GM20000 (cell line): ENCODE measurements around the gene LY6G6F.

Source experiments
- DNase-seq: peaks from one replicate; pipeline ENCODE4 v3.0.0; 2012; ENCODE audit warnings: low spot score
- TF ChIP-seq, protein P1 (sequence below): IDR thresholded peaks from 2 replicates; pipeline ENCODE4 v1.5.1; 2012; ENCODE audit warnings: mild to moderate bottlenecking, control low read depth; ENCODE audit errors: extremely low read depth, missing control alignments

The LY6G6F gene

DNA sequence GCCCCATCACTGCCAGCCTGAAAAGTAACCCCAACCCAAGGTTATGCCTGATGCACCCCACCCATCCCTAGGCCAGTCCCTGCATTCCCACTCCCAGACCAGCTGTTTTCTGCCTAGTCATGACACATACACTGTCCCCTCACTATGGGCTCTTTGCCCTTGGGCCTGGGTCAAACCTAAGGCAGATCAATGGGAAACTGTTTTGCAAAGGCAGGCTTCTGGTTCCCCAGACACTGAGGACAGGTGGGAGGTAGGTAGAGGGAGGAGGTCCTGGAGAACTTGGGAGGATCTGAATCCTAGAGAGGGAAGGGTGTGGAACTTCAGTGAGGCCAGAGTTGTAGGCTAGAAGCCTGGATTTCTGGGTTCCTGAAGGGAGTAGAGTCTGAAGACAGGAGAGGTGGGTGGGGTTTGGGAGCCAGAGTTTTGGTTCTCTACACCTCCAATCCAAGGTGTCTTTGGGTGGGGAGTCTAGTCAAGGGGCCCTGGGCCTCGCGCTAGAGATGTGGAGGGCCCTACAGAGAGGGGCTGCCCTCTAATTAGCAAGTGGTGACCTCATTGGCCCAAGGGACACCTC is 27.7 kb downstream of the LY6G6F start:
- no peak for DNase-seq
- TF ChIP-seq, protein P1, sequence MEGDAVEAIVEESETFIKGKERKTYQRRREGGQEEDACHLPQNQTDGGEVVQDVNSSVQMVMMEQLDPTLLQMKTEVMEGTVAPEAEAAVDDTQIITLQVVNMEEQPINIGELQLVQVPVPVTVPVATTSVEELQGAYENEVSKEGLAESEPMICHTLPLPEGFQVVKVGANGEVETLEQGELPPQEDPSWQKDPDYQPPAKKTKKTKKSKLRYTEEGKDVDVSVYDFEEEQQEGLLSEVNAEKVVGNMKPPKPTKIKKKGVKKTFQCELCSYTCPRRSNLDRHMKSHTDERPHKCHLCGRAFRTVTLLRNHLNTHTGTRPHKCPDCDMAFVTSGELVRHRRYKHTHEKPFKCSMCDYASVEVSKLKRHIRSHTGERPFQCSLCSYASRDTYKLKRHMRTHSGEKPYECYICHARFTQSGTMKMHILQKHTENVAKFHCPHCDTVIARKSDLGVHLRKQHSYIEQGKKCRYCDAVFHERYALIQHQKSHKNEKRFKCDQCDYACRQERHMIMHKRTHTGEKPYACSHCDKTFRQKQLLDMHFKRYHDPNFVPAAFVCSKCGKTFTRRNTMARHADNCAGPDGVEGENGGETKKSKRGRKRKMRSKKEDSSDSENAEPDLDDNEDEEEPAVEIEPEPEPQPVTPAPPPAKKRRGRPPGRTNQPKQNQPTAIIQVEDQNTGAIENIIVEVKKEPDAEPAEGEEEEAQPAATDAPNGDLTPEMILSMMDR = no peak

DNA sequence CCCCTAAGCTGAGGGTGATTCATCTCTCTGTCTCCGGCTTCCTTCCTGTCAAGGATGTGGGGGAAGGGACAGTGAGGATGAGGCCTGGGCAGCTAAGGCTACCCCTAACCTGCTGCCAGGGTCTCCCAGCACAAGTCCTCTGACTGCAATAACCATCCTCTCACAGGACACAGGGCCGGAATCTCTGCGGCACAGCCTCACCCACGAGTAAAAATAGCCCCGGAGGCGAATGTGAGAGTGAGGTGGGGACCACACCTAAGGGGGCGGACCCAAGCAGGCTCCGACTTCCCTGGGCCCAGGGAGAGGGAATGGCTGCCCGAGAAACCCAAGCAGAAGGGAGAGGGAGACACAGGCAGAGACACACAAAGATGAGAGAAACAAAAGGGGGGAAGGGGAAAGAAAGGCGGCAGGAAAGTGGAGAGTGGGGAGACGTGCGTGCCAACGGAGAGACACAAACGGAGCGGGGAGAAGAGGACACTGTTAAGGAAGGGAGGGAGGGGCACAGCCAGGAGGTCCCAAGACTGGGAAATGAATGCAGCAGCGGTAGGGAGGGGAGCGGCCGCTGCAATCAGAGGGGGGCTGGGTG is 28.2 kb downstream of the LY6G6F start:
- peak; percentile 86 for DNase-seq
- TF ChIP-seq, protein P1 = no peak

DNA sequence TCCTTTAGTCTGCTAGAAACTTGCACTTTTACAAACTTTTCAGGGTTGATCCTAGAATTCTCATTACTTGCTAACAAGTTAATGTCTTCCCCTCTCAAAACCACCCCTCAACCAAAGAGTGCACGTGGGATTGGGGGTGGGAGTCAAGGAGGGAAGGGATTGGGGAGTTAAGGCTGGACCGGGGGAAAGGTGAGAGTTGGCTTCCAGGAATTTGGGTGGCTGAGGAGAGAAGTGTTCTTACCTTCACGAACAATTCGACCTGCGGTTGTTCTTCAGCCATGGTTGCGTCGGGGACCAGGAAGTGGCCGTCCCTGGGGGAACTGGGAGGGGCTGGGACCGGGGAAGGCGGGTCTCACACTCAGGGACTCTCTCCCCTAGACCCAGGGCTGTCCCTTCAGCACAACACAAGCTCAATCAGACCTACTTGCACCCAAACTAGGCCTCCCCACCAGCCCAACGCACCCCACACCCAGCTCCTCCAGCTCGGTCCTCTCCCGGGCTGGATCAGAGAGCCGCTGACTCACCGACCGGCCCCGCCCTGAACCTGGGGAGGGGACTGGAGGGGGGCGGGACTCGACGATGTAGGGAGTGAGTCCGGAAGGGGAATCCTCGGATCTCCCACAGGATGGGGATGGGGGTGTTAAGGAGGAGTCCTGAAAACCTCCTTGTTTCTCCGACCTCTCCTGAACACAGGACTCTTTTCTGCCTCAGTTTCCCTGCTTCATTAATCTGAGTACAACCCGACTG is 29.5 kb downstream of the LY6G6F start, which contains the start of gene CLIC1:
Gene CLIC1, minus strand, starts transcription at position 510 of the 747 bp plus-strand sequence. Its CDS starts 230 bp downstream, at position 280.
- peak; percentile 84 for DNase-seq
- TF ChIP-seq, protein P1 = no peak

DNA sequence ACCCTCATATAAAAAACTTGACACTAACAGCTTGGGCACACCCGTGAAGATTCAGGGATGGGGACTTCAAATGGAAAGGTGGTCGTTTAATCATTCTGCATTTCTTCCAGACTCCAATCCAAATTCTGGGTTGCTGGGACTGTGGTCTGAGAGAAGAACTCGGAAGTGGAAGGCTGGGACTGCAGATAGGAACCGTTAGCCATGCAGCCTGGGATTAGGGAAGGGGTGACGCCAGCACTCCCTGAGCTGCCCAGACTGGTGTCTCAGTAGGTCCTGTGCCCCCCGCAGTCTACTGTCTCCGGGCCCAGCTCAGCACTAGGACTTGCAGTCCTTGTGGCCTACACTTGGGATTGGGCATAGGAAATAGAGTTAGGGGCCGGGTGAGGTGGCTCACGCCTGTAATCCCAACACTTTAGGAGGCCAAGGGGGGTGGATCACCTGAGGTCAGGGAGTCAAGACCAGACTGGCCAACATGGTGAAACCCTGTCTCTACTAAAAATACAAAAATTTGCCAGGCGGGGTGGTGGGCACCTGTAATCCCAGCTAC is 30.2 kb downstream of the LY6G6F start:
- TF ChIP-seq, protein P1 = no peak
- no peak for DNase-seq

DNA sequence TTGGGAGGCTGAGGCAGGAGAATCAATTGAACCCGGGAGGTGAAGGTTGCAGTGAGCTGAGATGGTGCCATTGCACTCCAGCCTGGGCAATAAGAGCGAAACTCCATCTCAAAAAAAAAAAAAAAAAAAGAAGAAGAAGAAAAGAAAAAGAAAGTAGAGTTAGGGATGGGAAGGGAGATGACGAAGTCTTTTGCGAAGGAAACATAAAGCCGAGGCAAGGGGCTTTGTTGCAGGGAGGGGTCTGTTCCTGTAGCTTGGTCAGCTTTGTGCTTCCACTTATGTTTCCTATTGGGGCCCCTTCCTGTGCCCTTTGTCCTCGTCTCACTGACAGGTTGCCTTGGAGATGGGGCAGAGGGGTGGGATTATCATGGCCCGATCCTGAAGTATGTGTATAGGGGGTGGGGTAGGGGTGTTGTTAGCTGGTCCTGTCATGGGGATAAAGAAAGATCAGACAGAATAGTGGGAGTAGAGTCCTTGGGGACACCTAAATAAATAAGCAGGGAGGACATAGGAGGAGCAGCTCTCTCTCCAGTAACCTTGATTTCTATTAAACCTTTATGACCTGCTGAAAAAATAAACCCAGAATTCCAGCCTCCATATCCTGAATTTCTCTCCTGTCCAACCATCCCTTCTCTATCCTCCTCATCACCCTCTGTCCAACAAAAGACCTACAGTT is 30.8 kb downstream of the LY6G6F start:
- no peak for DNase-seq
- TF ChIP-seq, protein P1 = no peak

DNA sequence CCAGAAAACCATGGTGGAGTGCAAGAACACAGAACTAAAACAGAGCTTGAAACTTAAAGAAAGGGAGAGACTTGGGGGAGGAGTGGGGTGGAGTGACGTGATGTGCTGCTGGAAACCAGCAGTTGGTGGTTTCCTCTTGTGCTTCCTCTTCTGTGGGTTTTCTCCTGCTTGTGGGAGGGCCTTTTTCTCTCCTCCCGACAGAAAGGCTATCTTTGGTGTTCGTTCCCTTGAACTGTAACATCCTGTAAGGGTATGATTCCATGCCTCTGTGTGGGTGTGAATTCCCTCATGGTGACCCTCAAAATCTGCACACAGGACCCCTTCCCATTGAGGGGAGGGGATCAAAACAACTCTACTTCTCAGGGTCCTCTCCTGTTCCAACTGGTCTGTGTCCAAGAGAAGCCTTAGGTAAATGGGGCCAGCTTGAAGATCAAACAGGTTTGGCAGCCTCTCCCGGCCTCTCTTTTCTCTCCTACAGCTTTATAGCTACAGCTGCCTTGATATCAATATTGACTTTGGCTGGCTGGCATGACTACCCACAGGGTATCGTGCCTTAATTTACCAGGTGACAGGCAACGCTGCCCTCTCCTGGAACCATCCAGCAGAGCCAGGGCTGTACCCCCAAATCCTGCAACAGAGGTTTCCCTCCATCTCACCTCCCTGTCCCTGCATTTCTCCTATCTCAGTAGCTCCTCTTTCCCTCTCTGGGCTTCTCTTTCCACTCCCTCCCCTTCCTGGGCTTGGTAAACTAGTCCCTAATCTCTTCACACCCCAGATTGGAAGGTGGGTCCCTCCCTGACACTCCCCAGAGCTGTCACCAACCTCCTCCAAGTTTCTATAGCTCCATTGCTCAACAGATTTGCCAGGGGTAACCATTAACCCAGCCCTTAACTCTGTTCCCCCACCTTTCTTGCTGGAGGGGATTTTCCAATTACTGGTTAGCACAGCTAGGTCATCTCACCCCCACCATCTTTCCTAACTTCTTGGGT is 31.6 kb downstream of the LY6G6F start:
- peak; percentile 80 for DNase-seq
- TF ChIP-seq, protein P1 = no peak
